ENCODE results near the gene WFDC12.

Gene WFDC12

DNA sequence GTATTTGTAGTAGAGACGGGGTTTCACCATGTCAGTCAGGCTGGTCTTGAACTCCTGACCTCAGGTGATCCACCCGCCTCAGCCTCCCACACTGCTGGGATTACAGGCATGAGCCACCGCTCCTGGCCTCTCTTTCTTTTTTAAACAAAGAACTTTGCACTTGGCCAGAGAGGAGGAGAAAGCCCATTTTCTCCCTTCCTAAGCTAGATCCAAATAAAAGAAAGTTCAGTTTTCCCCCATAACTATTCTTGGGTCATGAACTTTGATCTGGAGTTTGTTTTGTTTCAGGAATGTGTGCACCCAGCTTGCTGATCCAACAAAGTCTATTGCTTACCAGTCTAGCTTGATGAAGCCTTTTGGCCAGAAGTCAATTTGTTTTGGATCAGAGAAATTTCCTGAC lies 46.7 kb downstream of the WFDC12 start:
- TF ChIP-seq, protein P1, sequence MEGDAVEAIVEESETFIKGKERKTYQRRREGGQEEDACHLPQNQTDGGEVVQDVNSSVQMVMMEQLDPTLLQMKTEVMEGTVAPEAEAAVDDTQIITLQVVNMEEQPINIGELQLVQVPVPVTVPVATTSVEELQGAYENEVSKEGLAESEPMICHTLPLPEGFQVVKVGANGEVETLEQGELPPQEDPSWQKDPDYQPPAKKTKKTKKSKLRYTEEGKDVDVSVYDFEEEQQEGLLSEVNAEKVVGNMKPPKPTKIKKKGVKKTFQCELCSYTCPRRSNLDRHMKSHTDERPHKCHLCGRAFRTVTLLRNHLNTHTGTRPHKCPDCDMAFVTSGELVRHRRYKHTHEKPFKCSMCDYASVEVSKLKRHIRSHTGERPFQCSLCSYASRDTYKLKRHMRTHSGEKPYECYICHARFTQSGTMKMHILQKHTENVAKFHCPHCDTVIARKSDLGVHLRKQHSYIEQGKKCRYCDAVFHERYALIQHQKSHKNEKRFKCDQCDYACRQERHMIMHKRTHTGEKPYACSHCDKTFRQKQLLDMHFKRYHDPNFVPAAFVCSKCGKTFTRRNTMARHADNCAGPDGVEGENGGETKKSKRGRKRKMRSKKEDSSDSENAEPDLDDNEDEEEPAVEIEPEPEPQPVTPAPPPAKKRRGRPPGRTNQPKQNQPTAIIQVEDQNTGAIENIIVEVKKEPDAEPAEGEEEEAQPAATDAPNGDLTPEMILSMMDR (IDR thresholded peaks at IDR 0.05; ENCODE audit: low read depth, low read length) = no peak
- DNase-seq (ENCODE audit: low read depth in 2 of 2) = no peak

More for the DNA sequence above, 46.7 kb downstream of the WFDC12 start:
- H3K4me3 ChIP-seq (replicated peaks in 1 of 2; ENCODE audit: low read depth in 2 of 2, low read length in 2 of 2) = no peak overlapping the region

Data from cardiac fibroblast (primary cell).